ENCODE measurements around the gene PTPRR.
"Not testable (repeated sequence)": the region's sequence is repeated elsewhere in the genome, so short reads cannot be mapped to it uniquely, and the experiment has no call there.

The PTPRR gene

DNA sequence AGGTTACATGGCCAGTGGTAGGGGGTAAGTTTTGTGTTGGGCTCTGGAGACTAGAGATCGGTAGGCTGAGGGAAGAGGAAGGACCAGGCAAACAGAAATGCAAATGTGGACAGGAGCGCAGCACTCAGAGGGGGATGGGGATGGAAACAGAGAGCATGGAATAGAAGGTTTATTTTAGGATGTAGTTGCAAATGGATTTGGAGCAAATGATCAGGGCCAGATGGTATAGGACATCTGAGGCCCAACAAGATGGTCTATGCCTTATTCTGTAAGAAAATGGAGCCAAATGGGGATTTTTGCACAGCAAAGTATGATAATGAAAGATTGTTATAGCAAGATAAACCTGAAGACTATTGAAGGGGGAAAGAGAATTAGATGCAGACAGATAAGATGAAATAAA, 180.8 kb downstream of the PTPRR start:
- no peak for DNase-seq

DNA sequence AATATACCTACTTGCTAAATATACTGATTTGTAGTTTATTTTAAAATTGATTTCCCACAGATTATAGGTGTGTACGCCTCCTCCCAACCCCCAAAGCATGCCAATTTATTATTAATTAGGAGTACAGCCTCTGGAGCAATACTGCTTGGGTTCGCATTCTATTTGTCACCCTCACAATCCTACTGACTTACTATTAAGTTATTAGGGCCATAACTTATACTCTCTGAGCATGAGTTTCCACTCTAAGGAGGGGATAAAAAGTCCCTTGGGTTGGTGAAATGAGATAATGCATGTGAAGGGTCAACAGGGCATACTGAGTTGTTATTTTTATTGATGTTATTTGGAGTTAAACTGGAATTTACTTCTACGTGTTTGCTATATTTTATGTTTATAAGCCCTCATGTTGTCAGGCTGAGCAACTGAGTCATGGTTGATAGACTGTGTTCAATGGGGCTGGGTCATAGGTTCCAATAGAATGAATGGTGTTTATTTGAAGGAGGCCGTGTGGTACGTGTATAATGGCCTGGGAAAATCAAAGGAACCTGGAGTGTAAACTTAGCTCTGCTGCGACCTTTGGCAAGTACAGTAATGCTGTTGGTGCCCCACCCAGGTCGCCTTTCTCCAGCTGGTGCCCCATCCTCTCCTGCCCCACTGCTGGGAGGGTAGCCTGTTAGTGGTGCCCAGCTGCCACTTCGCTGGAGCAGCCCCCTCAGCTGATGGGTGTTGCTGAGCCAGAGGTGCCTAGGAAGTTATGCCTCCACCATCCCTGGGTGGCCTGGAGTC, 184.0 kb downstream of the PTPRR start:
- DNase-seq: no peak

DNA sequence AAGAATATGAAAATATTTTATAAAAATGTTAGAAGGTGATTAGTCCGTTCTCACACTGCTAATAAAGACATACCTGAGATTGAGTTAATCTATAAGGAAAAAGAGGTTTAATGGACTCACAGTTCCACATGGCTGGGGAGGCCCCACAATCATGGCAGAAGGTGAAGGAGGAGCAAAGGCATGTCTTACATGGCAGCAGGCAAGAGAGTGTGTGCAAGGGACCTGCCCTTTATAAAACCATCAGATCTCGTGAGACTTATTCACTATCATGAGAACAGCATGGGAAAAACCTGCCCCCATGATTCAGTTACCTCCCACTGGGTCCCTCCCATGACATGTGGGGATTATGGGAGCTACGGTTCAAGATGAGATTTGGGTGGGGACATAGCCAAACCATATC, 185.3 kb downstream of the PTPRR start:
- not testable (repeated sequence) for DNase-seq

DNA sequence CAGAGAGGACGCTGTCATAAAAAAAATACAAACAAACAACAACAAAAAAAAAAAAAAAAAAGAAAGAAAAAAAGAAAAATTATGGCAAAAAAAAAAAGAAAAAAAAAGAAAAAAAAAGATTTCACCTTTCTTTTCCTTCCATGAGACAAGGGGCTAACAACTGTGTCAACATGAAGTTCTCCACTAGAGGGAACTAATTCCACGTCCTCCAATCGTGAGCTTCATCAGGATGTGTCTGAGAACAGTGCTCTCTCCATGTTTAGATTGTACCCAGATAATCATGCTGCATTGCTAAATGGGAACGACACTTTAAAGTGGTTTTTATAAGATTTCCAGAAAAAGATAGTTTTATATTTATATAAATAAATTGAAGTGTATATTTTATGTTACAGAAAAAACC, 187.2 kb downstream of the PTPRR start:
- peak; percentile 67 for DNase-seq

DNA sequence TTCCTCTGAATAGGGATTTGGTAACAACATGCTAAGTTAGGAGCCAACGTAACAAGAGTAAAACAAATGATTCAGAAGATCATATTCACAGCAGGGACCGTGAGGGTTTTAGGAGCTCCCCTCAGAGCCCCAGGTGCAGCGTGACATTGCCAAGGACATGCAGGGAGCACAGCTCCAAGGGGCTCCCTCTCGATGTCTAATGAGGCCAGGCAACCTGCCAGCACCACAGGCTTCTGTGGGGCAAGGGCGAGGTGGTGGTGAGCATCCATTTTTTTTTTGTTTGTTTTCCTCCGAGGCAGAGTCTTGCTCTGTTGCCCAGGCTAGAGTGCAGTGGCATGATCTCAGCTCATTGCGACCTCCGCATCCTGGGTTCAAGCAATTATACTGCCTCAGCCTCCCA, 188.3 kb downstream of the PTPRR start:
- no peak for DNase-seq

DNA sequence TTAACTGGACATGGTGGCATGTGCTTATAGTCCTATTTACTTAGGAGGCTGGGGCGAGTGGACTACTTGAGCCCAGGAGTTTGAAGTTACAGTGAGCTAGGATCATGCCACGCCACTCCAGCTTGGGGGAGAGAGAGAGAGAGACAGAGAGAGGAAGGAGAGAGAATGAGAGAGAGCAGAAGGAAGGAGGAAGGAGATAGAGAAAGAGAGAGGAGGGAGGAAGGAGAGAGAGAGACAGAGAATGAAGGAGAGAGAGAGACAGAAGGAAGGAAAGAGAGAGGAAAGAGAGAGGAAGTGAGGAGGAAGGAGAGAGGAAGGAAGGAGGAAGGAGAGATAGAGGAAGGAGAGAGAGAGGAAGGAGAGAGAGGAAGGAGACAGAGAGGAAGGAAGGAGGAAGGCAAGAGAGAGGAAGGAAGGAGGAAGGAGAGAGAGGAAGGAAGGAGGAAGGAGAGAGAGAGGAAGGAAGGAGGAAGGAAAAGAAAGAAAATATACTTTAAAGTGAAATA, 189.8 kb downstream of the PTPRR start:
- no peak for DNase-seq

DNA sequence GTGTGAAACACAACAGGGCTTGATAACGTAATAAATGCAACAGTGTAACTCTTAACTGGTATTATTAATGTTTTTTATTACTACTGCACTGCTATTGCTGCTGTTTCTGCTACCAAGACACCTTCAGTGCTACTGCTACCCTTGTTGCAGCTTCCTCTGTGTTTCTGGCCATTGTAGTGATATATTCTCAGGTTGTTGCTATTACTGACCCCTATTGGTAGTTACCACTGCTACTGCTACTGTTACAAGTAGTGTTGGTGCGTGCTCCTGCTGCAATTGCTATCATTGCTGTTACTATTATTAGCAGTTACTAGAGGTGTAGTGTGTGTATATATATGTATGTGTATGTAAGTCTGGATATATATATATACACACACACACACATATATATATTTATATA, 196.1 kb downstream of the PTPRR start:
- no peak for DNase-seq

DNA sequence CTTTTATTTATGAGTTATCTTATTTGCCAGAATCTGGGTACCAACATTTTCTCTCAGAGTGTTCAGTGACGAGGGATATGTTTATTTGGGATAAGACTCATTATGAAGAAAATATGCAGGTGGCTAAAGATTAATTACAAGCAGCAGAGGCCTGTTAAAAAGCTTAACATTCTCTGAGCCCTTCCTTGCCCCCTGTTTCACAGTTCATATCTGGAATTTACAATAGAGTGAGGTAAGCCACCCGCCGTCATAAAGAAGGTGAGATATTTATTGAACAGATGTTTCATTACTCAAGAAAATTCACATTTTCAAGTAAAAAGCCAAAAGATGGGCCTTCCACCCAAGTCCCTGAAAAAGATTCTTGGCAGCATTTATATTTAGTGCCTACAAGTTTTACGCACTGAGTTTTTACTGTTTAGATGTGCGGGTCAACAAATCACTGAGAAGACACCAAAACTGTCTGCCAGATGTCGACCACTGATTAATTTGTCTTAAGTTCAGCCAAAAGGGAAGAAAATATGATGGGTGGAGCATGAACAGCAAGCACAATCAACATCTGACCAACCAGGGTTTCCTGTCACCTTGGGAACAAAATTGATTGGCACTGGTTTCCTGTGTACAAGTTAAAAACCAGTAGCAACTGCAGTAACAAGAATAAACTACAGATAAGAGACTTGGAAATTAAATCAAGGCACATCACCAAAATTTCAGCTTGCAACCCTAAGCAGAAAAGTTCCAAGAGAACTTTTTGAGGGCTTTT, 197.8 kb downstream of the PTPRR start:
- no peak for DNase-seq

DNA sequence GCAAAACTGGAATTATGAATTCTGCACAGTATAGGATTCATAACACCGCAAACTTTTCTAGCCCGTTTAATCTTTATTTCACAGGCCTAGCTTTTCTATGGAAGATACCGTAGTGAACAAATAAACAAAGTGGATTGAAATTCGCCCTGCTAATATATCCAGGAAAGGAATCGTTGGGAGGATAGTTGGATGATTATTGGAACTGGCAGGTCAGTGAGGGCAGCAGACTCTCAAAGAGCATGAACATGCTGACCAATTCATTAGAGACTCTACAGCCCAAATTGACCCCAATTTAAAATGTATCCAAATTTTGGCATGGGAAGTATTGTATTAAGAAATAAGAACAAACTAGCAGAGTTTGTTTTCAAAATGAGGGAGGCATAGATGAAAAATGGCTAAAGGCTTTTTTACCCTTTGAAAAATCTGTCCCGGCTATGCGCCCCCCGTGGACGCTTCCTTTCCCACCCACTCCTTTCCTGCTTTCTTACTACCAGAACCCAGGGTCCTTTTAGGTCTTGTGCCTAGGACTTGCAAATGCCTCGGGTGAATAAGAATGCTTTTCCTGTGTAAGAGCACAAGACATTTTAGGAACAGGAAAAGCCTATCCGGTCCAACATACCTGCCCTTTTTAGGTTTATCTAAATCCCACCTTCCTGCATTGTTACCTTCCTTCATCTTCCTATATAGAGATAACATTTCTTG, 198.7 kb downstream of the PTPRR start:
- DNase-seq: peak; percentile 73

DNA sequence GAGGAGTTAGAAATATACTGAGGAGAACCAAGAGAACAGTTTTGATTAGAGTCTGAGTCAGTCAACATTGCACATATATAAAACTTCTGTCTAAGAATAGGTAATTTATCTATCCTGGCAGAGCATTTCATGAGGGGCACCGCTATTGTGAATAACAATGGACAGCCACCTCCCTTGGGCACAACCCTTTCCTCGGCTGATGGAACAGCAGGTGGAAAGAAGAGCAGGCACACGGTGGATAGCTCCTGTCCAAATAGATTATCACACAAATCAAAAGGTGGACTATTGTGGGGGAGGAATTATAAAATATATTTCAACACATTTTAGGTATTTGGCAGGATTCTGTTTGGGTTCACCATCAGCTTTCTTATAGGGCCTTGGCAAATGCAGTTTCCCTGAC, 199.3 kb downstream of the PTPRR start:
- DNase-seq: peak; percentile 61

DNA sequence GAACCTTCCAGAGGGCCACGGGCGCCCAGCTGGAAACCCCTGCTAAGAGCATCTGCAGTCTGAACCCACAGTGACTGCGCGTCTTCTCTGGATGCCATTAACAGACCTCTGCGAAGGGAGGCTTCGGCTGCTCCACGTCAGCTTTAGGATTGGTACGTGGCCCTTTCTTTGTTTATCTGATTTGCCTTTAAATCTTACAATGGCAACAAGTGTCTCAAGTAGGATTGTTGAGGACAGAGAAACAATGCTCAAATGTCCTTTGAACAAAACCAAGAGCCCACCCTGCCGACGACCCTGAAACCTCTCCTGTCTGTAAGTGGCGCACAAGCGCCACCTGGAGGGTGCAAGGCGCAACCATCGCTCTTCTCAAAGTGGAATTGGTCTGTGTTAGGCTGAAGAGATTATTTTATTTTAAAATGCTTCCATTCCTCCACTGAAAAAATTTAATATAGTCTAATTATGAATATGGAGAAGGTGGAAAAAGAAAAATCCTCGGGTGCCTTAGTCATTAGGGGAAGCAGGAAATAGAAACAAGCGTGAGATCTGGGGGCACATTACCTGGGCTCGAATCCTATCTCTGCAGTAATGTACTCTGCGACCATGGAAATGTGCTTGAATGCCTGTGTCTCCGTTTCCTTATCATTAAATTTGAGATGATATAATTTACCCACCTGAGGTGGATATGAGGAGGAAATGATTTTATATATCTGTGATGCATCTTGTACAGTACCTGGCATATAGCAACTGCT, 200.7 kb downstream of the PTPRR start:
- peak; percentile 84 for DNase-seq

DNA sequence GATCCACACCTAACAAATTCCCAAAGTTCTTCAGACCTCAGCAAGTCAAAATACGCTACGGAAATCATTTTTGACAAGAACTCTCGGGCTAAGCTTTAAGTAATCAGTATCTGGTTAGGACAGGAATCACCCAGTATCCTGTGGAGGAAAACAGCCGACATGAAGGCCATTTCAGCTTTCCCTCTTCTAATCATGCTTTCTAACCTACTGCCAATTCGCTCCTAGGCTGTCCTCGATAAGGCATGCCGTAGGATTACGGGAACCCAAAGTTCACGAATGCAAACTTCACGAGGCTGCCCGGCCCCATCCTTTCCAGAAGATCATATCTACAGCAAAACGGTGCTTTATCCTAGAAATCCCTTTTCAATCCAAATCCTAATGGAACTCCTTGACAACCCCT, 201.5 kb downstream of the PTPRR start:
- no peak for DNase-seq

DNA sequence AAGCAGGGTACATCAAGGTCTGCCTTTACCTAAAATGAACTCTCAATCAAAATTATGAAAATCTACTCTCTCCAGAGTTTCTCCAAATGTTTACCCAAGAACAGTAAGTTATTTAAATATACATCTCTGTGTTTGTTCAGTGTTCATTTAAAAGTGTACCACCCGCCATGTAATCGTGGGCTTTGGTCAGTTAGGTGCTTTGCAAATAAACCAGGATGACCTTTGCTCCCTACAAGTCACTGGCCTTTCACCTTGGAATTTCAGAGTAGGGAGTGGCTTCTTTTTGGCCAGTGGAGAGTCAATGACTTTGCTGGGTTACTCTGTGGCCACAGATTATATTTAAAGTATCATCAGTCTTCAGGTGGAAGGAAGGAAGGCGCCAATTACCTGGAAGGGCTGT, 208.7 kb downstream of the PTPRR start:
- no peak for DNase-seq

DNA sequence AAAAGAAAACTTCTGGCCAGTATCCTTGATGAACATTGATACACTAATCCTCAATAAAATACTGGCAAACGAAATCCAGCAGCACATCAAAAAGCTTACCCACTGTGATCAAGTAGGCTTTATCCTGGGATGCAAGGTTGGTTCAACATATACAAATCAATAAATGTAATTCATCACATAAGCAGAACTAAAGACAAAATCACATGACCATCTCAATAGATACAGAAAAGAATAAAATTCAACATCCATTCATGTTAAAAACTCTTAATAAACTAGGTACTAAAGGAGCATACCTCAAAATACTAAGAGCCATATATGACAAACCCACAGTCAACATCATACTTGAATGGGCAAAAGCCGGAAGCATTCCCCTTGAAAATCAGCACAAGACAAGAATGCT, 211.5 kb downstream of the PTPRR start:
- no peak for DNase-seq

DNA sequence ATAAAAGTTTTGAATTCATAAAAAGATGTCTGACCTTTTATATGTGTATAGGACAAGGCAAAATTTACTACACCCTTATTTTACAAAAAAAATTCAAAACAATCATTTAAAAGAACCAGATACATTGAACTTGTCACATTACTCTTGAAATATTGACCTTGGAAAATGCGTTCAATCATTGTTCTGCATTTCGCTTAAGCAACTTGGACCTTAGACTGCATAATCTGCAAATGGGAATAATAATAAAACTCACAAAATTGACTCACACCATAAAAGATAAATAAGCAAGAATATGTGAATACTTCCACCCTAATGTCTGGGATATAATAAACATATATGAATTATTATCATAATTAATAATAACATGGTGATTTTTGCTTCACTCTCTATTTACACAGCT, 213.9 kb downstream of the PTPRR start:
- DNase-seq: no peak

DNA sequence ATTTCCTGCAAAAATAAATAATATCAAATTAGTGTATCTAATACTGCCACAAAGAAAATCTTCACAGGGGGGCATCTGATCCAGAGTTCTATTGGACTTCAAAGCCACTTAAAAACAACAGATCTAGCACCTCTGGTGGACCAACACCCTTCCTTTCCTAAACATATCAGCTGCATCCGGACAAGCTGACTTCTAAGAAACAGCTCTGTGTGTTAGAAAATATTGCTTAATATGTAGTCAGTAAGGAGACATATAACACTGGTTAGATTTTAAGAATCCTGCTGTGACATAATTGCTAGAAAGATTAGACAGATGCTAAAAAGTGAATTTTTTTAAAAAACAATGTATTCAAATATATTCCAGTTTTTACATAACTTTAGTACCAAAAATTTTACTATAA, 222.2 kb downstream of the PTPRR start:
- DNase-seq: no peak

DNA sequence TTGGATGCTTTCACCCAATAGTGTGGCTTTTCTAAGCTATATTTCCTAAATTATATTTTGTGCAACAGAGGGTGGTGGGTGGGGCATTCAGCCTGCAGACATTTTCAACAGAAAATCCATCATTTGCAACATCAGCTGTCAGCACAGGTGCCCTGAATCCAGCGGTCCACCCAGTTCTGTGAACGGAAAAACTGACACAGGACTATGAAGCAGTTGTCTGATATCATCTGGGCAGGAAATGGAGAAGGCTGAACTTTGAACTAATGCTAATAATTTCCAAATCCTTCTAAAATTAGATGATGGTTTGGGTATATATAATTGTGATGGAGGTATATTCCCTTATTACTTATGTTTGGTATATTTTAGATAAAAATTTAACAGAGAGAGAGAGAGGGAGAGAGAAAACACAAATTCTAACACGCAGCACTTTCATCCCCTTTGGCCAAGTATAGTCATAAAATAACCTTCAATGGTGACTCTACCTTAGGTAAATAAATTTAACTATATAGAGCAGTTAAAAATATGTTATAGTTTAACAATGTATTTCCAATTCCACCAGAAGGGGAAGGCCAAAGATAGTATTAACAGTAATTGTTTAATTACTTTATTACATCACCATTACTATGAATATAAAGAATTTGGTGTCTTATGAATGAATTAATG, 225.0 kb downstream of the PTPRR start:
- DNase-seq: no peak

DNA sequence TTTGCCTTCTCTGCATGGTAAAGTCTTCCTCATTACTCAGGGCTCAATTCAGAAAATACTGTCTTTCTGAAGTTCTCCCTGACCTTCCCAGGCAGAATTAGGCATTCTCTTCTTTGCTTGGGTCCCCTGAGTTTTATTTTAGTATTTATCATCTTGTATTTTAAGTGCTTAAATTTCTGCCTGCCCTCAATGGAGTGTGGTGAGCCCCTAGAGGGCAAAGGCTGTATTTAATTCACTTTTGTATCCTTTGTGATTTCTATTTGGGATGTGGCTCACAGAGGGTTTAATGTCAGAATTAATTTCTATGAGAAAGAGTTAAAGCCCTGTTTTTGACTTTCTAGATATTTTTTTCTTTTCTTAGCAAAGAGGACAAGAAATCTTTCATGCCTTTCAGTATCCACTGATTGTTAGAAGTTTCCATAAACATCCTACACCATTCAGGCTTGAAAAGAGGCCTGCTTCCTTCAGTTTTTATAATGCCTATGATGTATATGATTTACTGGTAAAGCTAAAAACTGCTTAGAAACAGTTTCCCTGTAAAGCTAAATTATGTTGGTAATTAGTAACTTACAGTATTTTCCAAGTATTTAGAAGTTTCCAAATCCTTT, 227.8 kb downstream of the PTPRR start:
- DNase-seq: no peak

DNA sequence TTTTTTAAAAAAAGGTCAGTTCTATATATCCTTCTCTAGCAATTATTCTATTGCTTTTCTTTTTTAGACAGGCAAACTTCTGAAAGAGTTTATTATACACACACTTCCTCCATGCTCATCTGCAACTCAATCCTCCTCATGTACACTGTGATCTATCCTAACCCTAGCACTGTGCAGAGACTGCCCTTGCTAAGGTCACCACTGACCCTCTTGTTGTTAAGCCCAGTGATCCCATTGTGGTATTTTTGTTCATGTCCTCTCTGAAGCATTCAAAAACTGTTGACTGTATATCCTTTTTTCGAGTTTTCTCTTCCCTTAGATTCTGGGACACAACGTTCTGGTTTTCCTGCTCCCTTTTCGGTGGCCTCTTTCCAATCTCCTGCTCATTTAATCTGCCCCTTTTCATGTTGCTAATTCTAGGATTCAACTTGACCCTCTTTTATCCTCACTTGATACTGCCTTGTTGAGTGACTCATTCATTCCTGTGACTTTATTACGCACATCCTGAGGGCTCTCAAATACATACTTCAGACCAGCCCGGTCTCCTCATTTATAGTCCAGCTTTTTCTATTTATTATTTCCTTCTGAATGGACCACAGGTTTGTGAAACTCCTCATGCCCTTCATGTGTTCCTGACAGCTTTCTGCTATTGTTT, 229.4 kb downstream of the PTPRR start:
- DNase-seq: no peak

DNA sequence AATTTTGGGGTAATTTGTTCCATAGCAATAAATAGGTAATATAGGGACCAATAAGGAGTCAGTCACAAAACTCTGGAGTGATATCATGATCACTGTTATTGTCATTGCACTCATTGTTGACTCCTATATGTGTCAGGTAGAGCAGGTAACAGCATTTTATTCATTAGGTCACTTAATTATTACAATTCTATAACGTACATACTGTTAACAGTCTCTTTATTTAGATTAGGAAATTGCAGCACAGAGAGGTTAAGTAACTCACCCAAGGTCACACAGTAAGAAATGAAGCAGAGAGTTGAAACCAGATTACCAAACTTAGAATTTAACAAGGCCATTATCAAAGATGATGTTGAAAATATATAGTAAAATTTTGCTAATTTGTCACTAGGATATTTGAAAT, 233.6 kb downstream of the PTPRR start:
- DNase-seq: no peak

DNA sequence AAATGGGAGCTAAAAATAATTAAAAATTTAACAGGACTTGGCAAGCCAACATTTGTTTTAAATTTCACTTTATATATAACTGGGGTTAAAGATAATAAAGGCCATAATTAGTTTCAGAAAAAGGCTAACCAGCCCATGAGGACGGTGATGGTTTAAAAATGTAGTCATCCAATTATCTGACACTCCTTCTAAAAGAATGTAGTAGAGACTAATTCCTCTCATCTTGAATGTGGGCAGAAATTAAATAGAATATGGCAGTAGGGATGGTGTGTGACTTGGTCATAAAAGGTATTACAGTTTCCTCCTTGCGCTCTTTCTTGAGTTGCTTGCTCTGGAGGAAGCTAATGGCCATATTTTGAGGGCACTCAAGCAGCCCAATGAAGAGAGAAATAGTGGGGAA, 234.2 kb downstream of the PTPRR start:
- no peak for DNase-seq
